HepG2 (cell line): ENCODE results near the gene CLDN24. TPM values are rescaled to one million over a fixed set of nuclear protein-coding genes. Genes with fewer than 3 reads are reported as not detected.

ENCODE experiments used
- ATAC-seq: fragments of 200-7000 bp; cut with Tn5 transposase; 3 replicates; pipeline ENCODE4 v1.9.1; 2020; ENCODE audit warnings: mild to moderate bottlenecking, moderate library complexity
- BruUV-seq: library from RNA; stranded (reverse); fragments of 400-500 nt; replicated peaks from 2 replicates; lab custom pipeline; 2021; lab: Mats Ljungman, UMichigan
- CTCF ChIA-PET: fragments of 300-600 bp; formaldehyde crosslinking; extraction: SDS; loops from one replicate; lab custom pipeline; 2021; ENCODE audit warnings: low total read pairs, inconsistent platforms, low intra/inter-chr PET ratio; lab: Yijun Ruan, JAX
- POLR2A ChIA-PET: fragments of 350-600 bp; sonication (Branson Sonifier 250); formaldehyde crosslinking; loops from one replicate; lab custom pipeline; 2020; ENCODE audit warnings: antibody characterized with exemption, inconsistent platforms; lab: Yijun Ruan, JAX
- DNase-seq: peaks from one replicate; pipeline ENCODE4 v3.0.0-alpha.2; 2015; ENCODE audit warnings: low spot score
- FAIRE-seq: peaks from 3 replicates; lab custom pipeline; 2011; peaks lifted over from hg19 to GRCh38; lab: Jason Lieb, UNC
- H2AFZ ChIP-seq: one replicate; pipeline ENCODE4 v1.6.1; 2011; ENCODE audit warnings: low read length, inconsistent platforms
- H3K27ac ChIP-seq: fragments of 300-600 bp; 3 replicates; pipeline ENCODE4 v1.8.0; 2011; ENCODE audit warnings: mixed run types, mild to moderate bottlenecking, mixed read lengths, low read length, inconsistent platforms; ENCODE audit not compliant: insufficient read depth; ENCODE audit errors: extremely low read length
- H3K27me3 ChIP-seq, 2 experiments: fragments of 200-600 bp in 1 of 2; 2 replicates in 1 of 2; 3 replicates in 1 of 2; pipeline versions ENCODE4 v1.6.0 to v1.8.0; 2011; ENCODE audit warnings: low read length in 2 of 2, mild to moderate bottlenecking in 2 of 2, moderate library complexity in 2 of 2, inconsistent platforms in 1 of 2; ENCODE audit not compliant: insufficient read depth in 2 of 2, control insufficient read depth in 1 of 2
- H3K36me3 ChIP-seq, 2 experiments: fragments of 200-600 bp in 1 of 2; replicated peaks in 1 of 2; 2 replicates in 1 of 2; 3 replicates in 1 of 2; pipeline versions ENCODE4 v1.5.1 to v1.8.0; 2011; ENCODE audit warnings: low read length in 2 of 2, inconsistent platforms in 1 of 2; ENCODE audit not compliant: insufficient read depth in 2 of 2, control insufficient read depth in 1 of 2
- H3K4me1 ChIP-seq: 2 replicates; pipeline ENCODE4 v1.5.1; 2012; ENCODE audit warnings: low read length, inconsistent platforms; ENCODE audit not compliant: insufficient read depth
- H3K4me2 ChIP-seq: 2 replicates; pipeline ENCODE4 v1.6.0; 2011; ENCODE audit warnings: low read depth, low read length, inconsistent platforms
- H3K4me3 ChIP-seq, 3 experiments: fragments of 200-600 bp in 1 of 3; sonication (generic), shearing (Covaris generic) in 1 of 3; replicated peaks in 1 of 3; 2 replicates each; pipeline ENCODE4 v1.5.1; 2011 to 2016; ENCODE audit warnings: low read length in 3 of 3, inconsistent platforms in 2 of 3, low read depth in 2 of 3, mild to moderate bottlenecking in 2 of 3, control low read depth in 1 of 3, mixed read lengths in 1 of 3; ENCODE audit not compliant: insufficient read depth in 1 of 3
- H3K79me2 ChIP-seq: one replicate; pipeline ENCODE4 v1.6.1; 2011; ENCODE audit warnings: low read length, inconsistent platforms; ENCODE audit not compliant: insufficient read depth
- H3K9ac ChIP-seq: 2 replicates; pipeline ENCODE4 v1.6.0; 2011; ENCODE audit warnings: mild to moderate bottlenecking, low read depth, low read length, inconsistent platforms; ENCODE audit not compliant: insufficient read depth
- H3K9me3 ChIP-seq: 2 replicates; pipeline ENCODE4 v1.5.1; 2012; ENCODE audit warnings: mild to moderate bottlenecking, low read length
- H4K20me1 ChIP-seq: 2 replicates; pipeline ENCODE4 v1.6.0; 2011; ENCODE audit warnings: inconsistent platforms, mild to moderate bottlenecking, low read length, moderate library complexity; ENCODE audit not compliant: insufficient read depth
- HOXA3 ChIP-seq: sonication (generic); formaldehyde crosslinking; IDR thresholded peaks from 2 replicates; pipeline ENCODE4 v1.5.0; 2020; ENCODE audit warnings: missing genetic modification reagents
- KDM6A ChIP-seq: IDR thresholded peaks from 2 replicates; pipeline ENCODE4 v1.6.1; 2016; ENCODE audit warnings: low read depth
- NR2F6 ChIP-seq, 2 experiments: IDR thresholded peaks; 2 replicates each; pipeline ENCODE4 v1.6.1; 2016; ENCODE audit warnings: antibody characterized with exemption in 1 of 2, mild to moderate bottlenecking in 1 of 2
- REL ChIP-seq: sonication (generic); formaldehyde crosslinking; conservative IDR thresholded peaks from 2 replicates; pipeline ENCODE4 v1.8.0; 2022; ENCODE audit warnings: mild to moderate bottlenecking, missing genetic modification reagents, moderate library complexity
- THAP8 ChIP-seq: sonication (generic); formaldehyde crosslinking; IDR thresholded peaks from 2 replicates; pipeline ENCODE4 v1.5.1; 2020; ENCODE audit warnings: missing genetic modification reagents, mild to moderate bottlenecking, borderline replicate concordance
- TOE1 ChIP-seq: sonication (generic); formaldehyde crosslinking; IDR thresholded peaks from 2 replicates; pipeline ENCODE4 v1.4.0; 2020; ENCODE audit warnings: mild to moderate bottlenecking, missing genetic modification reagents
- ZNF281 ChIP-seq: sonication (generic); formaldehyde crosslinking; IDR thresholded peaks from 2 replicates; pipeline ENCODE4 v1.4.0; 2020; ENCODE audit warnings: missing genetic modification reagents, borderline replicate concordance
- WGBS: methylation state at CpG from one replicate; pipeline ENCODE4 v1.1.6; 2017; ENCODE audit warnings: low lambda C conversion rate; 5-methylcytosine and 5-hydroxymethylcytosine counted together
- in situ Hi-C: cut with HindIII; loops from 2 replicates; pipeline ENCODE4 v1.10.0; 2017; ENCODE audit warnings: low pct_unique_long_range_greater_than_20kb; ENCODE audit not compliant: extremely low pct_ligation_motif_present
- intact Hi-C: fragments of 100-400 bp; cut with micrococcal nuclease; formaldehyde crosslinking; loops from one replicate; pipeline ENCODE4 v1.10.0; 2022; ENCODE audit not compliant: unreplicated experiment
- polyA plus RNA-seq, 8 experiments: library from polyadenylated mRNA; depleted of rRNA in 3 of 8; stranded (reverse) in 7 of 8; unstranded in 1 of 8; fragments of >200 nt; fragmentation: Illumina TruSeq in 4 of 8; extraction: Trizol in 4 of 8; gene quantifications; 2 replicates each; pipeline versions ENCODE4 v1.2.1 to v1.2.3, GENCODE V29; 2011 to 2016; ENCODE audit warnings: low read depth in 4 of 8, missing spikeins in 1 of 8, mixed read lengths in 1 of 8; ENCODE audit not compliant: insufficient read depth in 1 of 8
- total RNA-seq, 5 experiments: library from RNA; depleted of rRNA; stranded (reverse); fragments of >200 nt; fragmentation: Illumina TruSeq; extraction: Trizol; gene quantifications; 2 replicates each; pipeline ENCODE4 v1.2.3, GENCODE V29; 2016; ENCODE audit warnings: low read depth in 1 of 5
- TF ChIP-seq, protein P1 (sequence below): sonication (generic); formaldehyde crosslinking; IDR thresholded peaks from 2 replicates; pipeline ENCODE4 v1.4.0; 2020; ENCODE audit warnings: missing genetic modification reagents, borderline replicate concordance
- TF ChIP-seq, protein P2 (sequence below): fragments of 450-650 bp; IDR thresholded peaks from 2 replicates; pipeline ENCODE4 v1.6.1; 2016

The CLDN24 gene
- total and polyA plus RNA-seq, 2 of the 13 experiments (the other 11 are each of a cell fraction or from before 2014, with no cell fraction given) = not detected

- Histone ChIP-seq H2AFZ (no peak overlapping the region), H3K4me3 (no peak overlapping the region), H3K9me3 (no peaks in the 10 kb centered on the region), H3K4me2 (no peak overlapping the region), H3K79me2 (no peaks in the 10 kb centered on the region), H3K4me1 (peaks cover 21% of the 10 kb centered on the region), H3K36me3 (peaks cover 17 to 54% of the 10 kb centered on the region in 2 experiments), H4K20me1 (no peaks in the 10 kb centered on the region), H3K9ac (no peak overlapping the region), H3K27ac (no peak overlapping the region), H3K27me3 (no peaks in the 10 kb centered on the region)
- POLR2A ChIA-PET = no interaction called here
- DNase-seq (no peak), ATAC-seq (no peak), FAIRE-seq (no peak)
- no TSS peak for BruUV-seq
- intact Hi-C loops (no loop called here), in situ Hi-C loops (no loop called here)
- CTCF ChIA-PET = no interaction called here
- 96% methylated on average over 15 of the region's 15 CpGs for WGBS
- TF ChIP-seq, protein P1, sequence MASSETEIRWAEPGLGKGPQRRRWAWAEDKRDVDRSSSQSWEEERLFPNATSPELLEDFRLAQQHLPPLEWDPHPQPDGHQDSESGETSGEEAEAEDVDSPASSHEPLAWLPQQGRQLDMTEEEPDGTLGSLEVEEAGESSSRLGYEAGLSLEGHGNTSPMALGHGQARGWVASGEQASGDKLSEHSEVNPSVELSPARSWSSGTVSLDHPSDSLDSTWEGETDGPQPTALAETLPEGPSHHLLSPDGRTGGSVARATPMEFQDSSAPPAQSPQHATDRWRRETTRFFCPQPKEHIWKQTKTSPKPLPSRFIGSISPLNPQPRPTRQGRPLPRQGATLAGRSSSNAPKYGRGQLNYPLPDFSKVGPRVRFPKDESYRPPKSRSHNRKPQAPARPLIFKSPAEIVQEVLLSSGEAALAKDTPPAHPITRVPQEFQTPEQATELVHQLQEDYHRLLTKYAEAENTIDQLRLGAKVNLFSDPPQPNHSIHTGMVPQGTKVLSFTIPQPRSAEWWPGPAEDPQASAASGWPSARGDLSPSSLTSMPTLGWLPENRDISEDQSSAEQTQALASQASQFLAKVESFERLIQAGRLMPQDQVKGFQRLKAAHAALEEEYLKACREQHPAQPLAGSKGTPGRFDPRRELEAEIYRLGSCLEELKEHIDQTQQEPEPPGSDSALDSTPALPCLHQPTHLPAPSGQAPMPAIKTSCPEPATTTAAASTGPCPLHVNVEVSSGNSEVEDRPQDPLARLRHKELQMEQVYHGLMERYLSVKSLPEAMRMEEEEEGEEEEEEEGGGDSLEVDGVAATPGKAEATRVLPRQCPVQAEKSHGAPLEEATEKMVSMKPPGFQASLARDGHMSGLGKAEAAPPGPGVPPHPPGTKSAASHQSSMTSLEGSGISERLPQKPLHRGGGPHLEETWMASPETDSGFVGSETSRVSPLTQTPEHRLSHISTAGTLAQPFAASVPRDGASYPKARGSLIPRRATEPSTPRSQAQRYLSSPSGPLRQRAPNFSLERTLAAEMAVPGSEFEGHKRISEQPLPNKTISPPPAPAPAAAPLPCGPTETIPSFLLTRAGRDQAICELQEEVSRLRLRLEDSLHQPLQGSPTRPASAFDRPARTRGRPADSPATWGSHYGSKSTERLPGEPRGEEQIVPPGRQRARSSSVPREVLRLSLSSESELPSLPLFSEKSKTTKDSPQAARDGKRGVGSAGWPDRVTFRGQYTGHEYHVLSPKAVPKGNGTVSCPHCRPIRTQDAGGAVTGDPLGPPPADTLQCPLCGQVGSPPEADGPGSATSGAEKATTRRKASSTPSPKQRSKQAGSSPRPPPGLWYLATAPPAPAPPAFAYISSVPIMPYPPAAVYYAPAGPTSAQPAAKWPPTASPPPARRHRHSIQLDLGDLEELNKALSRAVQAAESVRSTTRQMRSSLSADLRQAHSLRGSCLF (CRISPR knock-in tag) = no peak
- TF ChIP-seq ZNF281 (CRISPR knock-in tag) = no peak
- no peak for TF ChIP-seq NR2F6 (IDR thresholded peaks at IDR 0.05)
- no peak for TF ChIP-seq NR2F6 (CRISPR knock-in tag; IDR thresholded peaks at IDR 0.05)
- TF ChIP-seq THAP8 = no peak
- no peak for TF ChIP-seq REL (CRISPR knock-in tag)
- no peak for TF ChIP-seq HOXA3 (CRISPR knock-in tag)
- TF ChIP-seq, protein P2, sequence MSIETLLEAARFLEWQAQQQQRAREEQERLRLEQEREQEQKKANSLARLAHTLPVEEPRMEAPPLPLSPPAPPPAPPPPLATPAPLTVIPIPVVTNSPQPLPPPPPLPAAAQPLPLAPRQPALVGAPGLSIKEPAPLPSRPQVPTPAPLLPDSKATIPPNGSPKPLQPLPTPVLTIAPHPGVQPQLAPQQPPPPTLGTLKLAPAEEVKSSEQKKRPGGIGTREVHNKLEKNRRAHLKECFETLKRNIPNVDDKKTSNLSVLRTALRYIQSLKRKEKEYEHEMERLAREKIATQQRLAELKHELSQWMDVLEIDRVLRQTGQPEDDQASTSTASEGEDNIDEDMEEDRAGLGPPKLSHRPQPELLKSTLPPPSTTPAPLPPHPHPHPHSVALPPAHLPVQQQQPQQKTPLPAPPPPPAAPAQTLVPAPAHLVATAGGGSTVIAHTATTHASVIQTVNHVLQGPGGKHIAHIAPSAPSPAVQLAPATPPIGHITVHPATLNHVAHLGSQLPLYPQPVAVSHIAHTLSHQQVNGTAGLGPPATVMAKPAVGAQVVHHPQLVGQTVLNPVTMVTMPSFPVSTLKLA = no peak
- TF ChIP-seq TOE1 (CRISPR knock-in tag) = no peak
- no peak for TF ChIP-seq KDM6A (CRISPR knock-in tag)
Measured at GRCh38 chr4:183314336-183314735, 7.9 kb downstream of the CLDN24 start.
